Measurements from ENCODE around the gene TM4SF4. TPM values are rescaled to one million over a fixed set of nuclear protein-coding genes. Genes with fewer than 3 reads are reported as not detected.

The TM4SF4 gene
- total RNA-seq, result not detected

- Mint-ChIP-seq H3K9me3 (ENCODE audit: low read depth) (no peaks in the 10 kb centered on the region), H3K27ac (no peak within 1 kb of the TSS), H3K27me3 (peaks cover 38% of the 10 kb centered on the region), H3K4me1 (peaks cover 9% of the 10 kb centered on the region), H3K36me3 (no peaks in the 10 kb centered on the region), H3K4me3 (no peak within 1 kb of the TSS)
- no peak for ATAC-seq
- no peak for DNase-seq
- CTCF ChIA-PET, result no interaction called here
Observed at GRCh38 chr3:149474250-149474817, at the start of gene TM4SF4. TSS of gene TM4SF4 (plus strand) at chr3:149474697. CDS start at chr3:149474878, 181 bp downstream.

DNA sequence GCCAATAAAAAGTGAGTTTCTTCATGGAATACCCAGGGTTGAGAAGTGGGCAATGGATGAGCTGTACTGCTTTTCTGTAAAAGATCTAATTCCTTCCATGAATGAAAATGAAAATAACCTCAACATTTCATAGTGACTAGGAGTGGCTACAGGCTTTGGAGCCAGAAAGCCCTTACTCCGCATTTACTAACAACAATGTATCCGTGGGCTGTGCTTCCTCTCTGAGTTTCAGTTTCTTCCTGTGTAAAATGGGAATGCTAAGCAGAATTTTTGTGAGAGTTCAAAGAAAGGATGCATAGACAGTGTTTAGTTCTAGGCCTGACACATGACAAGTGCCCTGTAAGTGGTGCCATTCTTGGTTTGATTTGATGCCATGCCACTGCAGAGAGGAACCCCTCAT is 49.6 kb upstream of the TM4SF4 start:
- Mint-ChIP-seq H3K36me3 (no peaks in the 10 kb centered on the region), H3K4me3 (no peak overlapping the region), H3K27ac (no peak overlapping the region), H3K4me1 (no peaks in the 10 kb centered on the region), H3K9me3 (ENCODE audit: low read depth) (no peaks in the 10 kb centered on the region), H3K27me3 (peaks cover 35% of the 10 kb centered on the region)
- CTCF ChIA-PET, result no interaction called here
- ATAC-seq, result no peak
- DNase-seq, result no peak

GRCh38 chr3:149426325-149426724 is 48.2 kb upstream of the TM4SF4 start:
- no peaks in the 10 kb centered on the region for H3K36me3 Mint-ChIP-seq
- no peaks in the 10 kb centered on the region for H3K9me3 Mint-ChIP-seq (ENCODE audit: low read depth)
- CTCF ChIA-PET, result no interaction called here
- no peaks in the 10 kb centered on the region for H3K4me1 Mint-ChIP-seq
- H3K27ac Mint-ChIP-seq, result no peak overlapping the region
- no peak for DNase-seq
- H3K4me3 Mint-ChIP-seq, result no peak overlapping the region
- ATAC-seq, result no peak
- H3K27me3 Mint-ChIP-seq, result peaks cover 33% of the 10 kb centered on the region

GRCh38 chr3:149428087-149428486 is 46.4 kb upstream of the TM4SF4 start:
- Mint-ChIP-seq H3K27ac (no peak overlapping the region), H3K4me3 (no peak overlapping the region), H3K27me3 (peaks cover 38% of the 10 kb centered on the region), H3K4me1 (no peaks in the 10 kb centered on the region), H3K36me3 (no peaks in the 10 kb centered on the region), H3K9me3 (ENCODE audit: low read depth) (no peaks in the 10 kb centered on the region)
- DNase-seq (no peak), ATAC-seq (no peak)
- CTCF ChIA-PET, result no interaction called here

- Mint-ChIP-seq H3K27ac (no peak overlapping the region), H3K27me3 (peaks cover 45% of the 10 kb centered on the region), H3K36me3 (no peaks in the 10 kb centered on the region), H3K4me1 (no peaks in the 10 kb centered on the region), H3K9me3 (ENCODE audit: low read depth) (no peaks in the 10 kb centered on the region), H3K4me3 (no peak overlapping the region)
- CTCF ChIA-PET, result no interaction called here
- no peak for DNase-seq
- ATAC-seq, result no peak
Observed at GRCh38 chr3:149430216-149430615, 44.3 kb upstream of the TM4SF4 start.

DNA sequence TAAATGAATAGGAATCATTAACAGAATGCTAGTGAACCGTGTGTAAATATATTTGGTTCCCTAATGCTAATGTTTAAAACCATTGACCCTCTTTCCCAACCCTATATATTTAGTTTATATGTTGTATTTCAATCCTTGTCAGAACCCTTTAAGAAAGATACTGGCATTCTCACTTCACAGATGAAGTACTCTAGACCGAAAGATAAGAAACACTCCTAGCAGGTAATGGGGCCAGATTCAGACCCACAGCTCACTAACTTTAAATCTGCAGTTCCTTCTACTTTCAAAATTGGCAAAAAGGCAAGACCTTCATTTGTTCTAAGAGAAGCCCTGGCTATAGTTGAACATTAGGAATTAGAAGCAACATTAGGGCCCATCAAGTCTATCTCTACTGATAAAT is 42.3 kb upstream of the TM4SF4 start:
- no peak for DNase-seq
- CTCF ChIA-PET, result no interaction called here
- no peaks in the 10 kb centered on the region for H3K36me3 Mint-ChIP-seq
- H3K27ac Mint-ChIP-seq, result no peak overlapping the region
- no peak overlapping the region for H3K4me3 Mint-ChIP-seq
- H3K4me1 Mint-ChIP-seq, result no peaks in the 10 kb centered on the region
- H3K27me3 Mint-ChIP-seq, result peaks cover 37% of the 10 kb centered on the region
- no peaks in the 10 kb centered on the region for H3K9me3 Mint-ChIP-seq (ENCODE audit: low read depth)
- ATAC-seq, result no peak

- H3K27me3 Mint-ChIP-seq, result peaks cover 26% of the 10 kb centered on the region
- no peaks in the 10 kb centered on the region for H3K36me3 Mint-ChIP-seq
- H3K4me1 Mint-ChIP-seq, result no peaks in the 10 kb centered on the region
- H3K4me3 Mint-ChIP-seq, result no peak overlapping the region
- DNase-seq (no peak), ATAC-seq (no peak)
- H3K27ac Mint-ChIP-seq, result no peak overlapping the region
- no peaks in the 10 kb centered on the region for H3K9me3 Mint-ChIP-seq (ENCODE audit: low read depth)
- CTCF ChIA-PET, result interaction anchor here (1.1 kb wide), 1 partner anchor 35 kb away, joined by 3 read pairs; no protein-coding TSS in a partner anchor
Observed at GRCh38 chr3:149435996-149436885, 38.3 kb upstream of the TM4SF4 start.

GRCh38 chr3:149437286-149437685 is 37.2 kb upstream of the TM4SF4 start:
- CTCF ChIA-PET, result no interaction called here
- peaks cover 26% of the 10 kb centered on the region for H3K27me3 Mint-ChIP-seq
- no peaks in the 10 kb centered on the region for H3K4me1 Mint-ChIP-seq

GRCh38 chr3:149437710-149438109 is 36.8 kb upstream of the TM4SF4 start:
- CTCF ChIA-PET, result no interaction called here
- peaks cover 28% of the 10 kb centered on the region for H3K27me3 Mint-ChIP-seq

More at GRCh38 chr3:149437286-149437685, 37.2 kb upstream of the TM4SF4 start:
- Mint-ChIP-seq H3K9me3 (ENCODE audit: low read depth) (no peaks in the 10 kb centered on the region), H3K27ac (no peak overlapping the region), H3K4me3 (no peak overlapping the region), H3K36me3 (no peaks in the 10 kb centered on the region)
- DNase-seq (no peak), ATAC-seq (no peak)

GRCh38 chr3:149438981-149439380 is 35.5 kb upstream of the TM4SF4 start:
- DNase-seq, result no peak
- Mint-ChIP-seq H3K27ac (no peak overlapping the region), H3K27me3 (peaks cover 29% of the 10 kb centered on the region), H3K4me3 (no peak overlapping the region), H3K4me1 (no peaks in the 10 kb centered on the region), H3K36me3 (no peaks in the 10 kb centered on the region), H3K9me3 (ENCODE audit: low read depth) (no peaks in the 10 kb centered on the region)
- CTCF ChIA-PET, result no interaction called here
- no peak for ATAC-seq

More at GRCh38 chr3:149437710-149438109, 36.8 kb upstream of the TM4SF4 start:
- ATAC-seq (no peak), DNase-seq (no peak)
- Mint-ChIP-seq H3K4me1 (no peaks in the 10 kb centered on the region), H3K4me3 (no peak overlapping the region), H3K36me3 (no peaks in the 10 kb centered on the region), H3K27ac (no peak overlapping the region), H3K9me3 (ENCODE audit: low read depth) (no peaks in the 10 kb centered on the region)

GRCh38 chr3:149441642-149442041 is 32.9 kb upstream of the TM4SF4 start:
- CTCF ChIA-PET, result no interaction called here
- Mint-ChIP-seq H3K4me3 (no peak overlapping the region), H3K27ac (no peak overlapping the region), H3K4me1 (no peaks in the 10 kb centered on the region), H3K27me3 (peaks cover 29% of the 10 kb centered on the region), H3K36me3 (no peaks in the 10 kb centered on the region), H3K9me3 (ENCODE audit: low read depth) (no peaks in the 10 kb centered on the region)
- DNase-seq, result no peak
- no peak for ATAC-seq

DNA sequence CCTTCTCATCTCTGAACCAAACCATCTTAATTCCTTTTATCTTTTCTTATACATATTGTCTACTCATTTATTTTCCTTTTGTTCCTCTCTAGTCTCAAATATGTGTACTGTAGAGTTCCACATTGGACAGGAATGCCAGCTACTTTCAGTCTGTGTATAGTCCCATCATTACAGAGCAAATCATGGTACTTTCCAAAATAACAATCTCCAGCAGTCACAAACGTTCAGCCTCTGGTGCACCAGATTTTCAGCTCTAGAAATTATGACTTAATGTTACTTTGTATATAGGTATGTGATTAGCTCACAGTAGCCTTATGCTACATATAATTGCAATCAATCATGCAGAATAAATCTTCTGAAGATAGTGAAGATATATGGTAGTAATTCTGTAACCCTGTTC is 32.5 kb upstream of the TM4SF4 start:
- no peak overlapping the region for H3K27ac Mint-ChIP-seq
- CTCF ChIA-PET, result no interaction called here
- DNase-seq (no peak), ATAC-seq (no peak)
- peaks cover 27% of the 10 kb centered on the region for H3K27me3 Mint-ChIP-seq
- H3K4me3 Mint-ChIP-seq, result no peak overlapping the region
- H3K36me3 Mint-ChIP-seq, result no peaks in the 10 kb centered on the region
- H3K4me1 Mint-ChIP-seq, result no peaks in the 10 kb centered on the region
- no peaks in the 10 kb centered on the region for H3K9me3 Mint-ChIP-seq (ENCODE audit: low read depth)

DNA sequence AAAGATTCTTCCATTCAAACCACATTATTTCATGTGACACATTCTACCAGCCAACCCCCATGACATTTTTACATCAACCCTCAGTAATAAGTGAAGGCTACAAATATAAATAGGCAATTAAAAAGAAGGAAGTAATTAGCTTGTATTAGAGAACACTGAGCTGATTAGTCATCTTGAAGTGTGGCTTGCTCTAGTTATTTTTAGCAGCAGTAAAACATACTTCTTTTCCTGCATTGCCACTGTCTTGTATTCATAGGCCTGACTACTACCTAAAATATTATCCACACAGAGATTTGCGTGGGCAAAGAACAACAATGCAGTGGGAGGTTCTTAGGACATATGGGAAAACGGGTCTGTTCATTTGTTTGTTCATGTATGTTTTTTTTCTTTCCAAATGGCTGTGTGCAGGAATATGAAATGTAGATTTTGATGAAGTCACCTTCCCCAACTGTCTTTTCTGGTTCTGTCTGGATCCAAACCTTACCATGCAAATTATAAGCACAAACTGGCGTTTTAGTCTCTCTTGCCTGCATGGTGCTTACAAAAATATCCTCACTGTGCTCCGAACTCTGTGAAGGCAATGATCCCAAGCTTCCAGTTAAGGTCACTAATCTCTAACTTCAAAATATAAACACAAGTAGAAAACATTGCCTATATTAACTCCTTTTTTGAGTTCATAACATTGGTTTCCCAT is 31.5 kb upstream of the TM4SF4 start:
- Mint-ChIP-seq H3K27ac (no peak overlapping the region), H3K4me3 (no peak overlapping the region), H3K4me1 (no peaks in the 10 kb centered on the region), H3K27me3 (peaks cover 25% of the 10 kb centered on the region), H3K9me3 (ENCODE audit: low read depth) (no peaks in the 10 kb centered on the region), H3K36me3 (no peaks in the 10 kb centered on the region)
- ATAC-seq (no peak), DNase-seq (no peak)
- CTCF ChIA-PET, result no interaction called here

DNA sequence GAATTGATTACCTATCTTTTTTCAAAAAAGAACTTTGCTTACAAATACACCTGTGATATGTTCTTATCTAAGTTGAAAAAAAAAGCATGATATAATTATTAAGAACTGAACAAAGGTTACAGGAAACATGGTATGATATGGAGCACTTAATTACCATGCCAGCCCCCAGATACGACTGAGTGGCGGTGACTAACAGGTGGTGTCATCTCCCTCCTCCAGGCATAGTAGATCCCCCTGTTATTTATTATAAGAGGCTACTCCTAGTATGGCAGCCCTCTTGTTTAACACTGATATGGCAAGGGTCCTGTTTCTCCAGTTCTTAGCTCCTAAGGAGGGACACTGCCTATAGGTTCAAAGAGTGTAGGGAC is 31.0 kb upstream of the TM4SF4 start:
- DNase-seq (no peak), ATAC-seq (no peak)
- Mint-ChIP-seq H3K27me3 (peaks cover 25% of the 10 kb centered on the region), H3K27ac (no peak overlapping the region), H3K4me1 (peaks cover 2% of the 10 kb centered on the region), H3K9me3 (ENCODE audit: low read depth) (no peaks in the 10 kb centered on the region), H3K4me3 (no peak overlapping the region), H3K36me3 (no peaks in the 10 kb centered on the region)
- CTCF ChIA-PET, result no interaction called here
